ENCODE measurements around the gene FAM163B. TPM values are rescaled to one million over a fixed set of nuclear protein-coding genes. Genes with fewer than 3 reads are reported as not detected.

The FAM163B gene
- total and polyA plus RNA-seq, 10 donors = 0.11 to 1.0 (median 0.52) TPM; not detected in 7

GRCh38 chr9:133587051-133587450 is 22.1 kb downstream of the FAM163B start:
- TF ChIP-seq POLR2A (IDR thresholded peaks at IDR 0.05) (no peak), POLR2AphosphoS5 (IDR thresholded peaks at IDR 0.05) (no peak)
- TF ChIP-seq, protein P1, sequence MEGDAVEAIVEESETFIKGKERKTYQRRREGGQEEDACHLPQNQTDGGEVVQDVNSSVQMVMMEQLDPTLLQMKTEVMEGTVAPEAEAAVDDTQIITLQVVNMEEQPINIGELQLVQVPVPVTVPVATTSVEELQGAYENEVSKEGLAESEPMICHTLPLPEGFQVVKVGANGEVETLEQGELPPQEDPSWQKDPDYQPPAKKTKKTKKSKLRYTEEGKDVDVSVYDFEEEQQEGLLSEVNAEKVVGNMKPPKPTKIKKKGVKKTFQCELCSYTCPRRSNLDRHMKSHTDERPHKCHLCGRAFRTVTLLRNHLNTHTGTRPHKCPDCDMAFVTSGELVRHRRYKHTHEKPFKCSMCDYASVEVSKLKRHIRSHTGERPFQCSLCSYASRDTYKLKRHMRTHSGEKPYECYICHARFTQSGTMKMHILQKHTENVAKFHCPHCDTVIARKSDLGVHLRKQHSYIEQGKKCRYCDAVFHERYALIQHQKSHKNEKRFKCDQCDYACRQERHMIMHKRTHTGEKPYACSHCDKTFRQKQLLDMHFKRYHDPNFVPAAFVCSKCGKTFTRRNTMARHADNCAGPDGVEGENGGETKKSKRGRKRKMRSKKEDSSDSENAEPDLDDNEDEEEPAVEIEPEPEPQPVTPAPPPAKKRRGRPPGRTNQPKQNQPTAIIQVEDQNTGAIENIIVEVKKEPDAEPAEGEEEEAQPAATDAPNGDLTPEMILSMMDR (IDR thresholded peaks at IDR 0.05 in 8 of 11, conservative IDR thresholded peaks at IDR 0.05 in 3 of 11) = no peak
- WGBS, 5 donors = 78 to 85% (median 82%) methylated on average over 8 of the region's 8 CpGs
- intact Hi-C loops (cut with DNase I; ENCODE audit: low total_unique reads) = no loop called here

DNA sequence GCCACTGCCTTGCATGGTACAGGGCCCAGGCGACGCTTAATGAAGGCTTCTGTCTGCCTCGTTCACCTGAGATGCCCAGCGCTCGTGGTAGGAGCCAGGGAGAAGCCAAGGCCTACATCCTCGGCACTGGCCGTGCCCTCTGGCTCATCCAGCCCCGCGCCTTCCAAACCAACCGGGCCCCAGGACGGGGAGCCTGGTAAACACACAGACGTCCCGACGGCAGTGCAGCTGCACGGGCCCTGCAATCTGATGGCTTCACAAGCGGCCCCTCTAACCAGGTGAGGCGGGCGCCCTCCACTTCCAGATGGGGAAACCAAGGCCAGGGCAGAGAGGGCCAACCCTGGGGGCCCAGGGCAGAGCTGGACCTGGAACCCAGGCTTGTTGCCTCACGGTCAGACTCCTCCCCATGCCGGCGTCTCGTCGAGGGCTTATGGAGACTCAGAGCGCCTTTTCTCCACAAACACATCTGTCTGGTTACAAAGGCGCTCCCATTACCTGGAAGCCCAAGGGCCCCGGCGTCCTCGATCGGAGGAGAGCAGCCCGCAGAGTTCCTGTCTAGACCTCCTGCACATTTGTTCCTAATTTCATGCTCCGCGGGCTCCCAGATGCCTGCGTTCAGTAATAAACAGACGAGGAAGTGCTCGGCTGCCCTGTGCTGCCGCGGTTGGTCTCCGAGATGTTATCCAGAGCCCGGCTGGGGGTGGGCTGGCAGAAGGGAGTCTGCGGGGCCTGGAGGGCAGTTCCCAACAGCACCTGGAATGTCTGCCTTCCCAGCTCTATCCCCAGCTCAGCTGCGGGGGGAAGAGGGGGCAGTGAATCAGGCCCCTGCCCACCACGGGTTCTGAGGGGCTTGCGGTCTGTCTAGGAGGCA is 23.5 kb downstream of the FAM163B start:
- TF ChIP-seq POLR2A (IDR thresholded peaks at IDR 0.05) (no peak), POLR2AphosphoS5 (IDR thresholded peaks at IDR 0.05) (no peak)
- TF ChIP-seq, protein P1 (IDR thresholded peaks at IDR 0.05 in 8 of 11, conservative IDR thresholded peaks at IDR 0.05 in 3 of 11) = no peak
- peak overlapping the region in 1 of 8 donors; percentile 3 for H3K4me3 ChIP-seq
- H3K36me3 ChIP-seq = no peaks in the 10 kb centered on the region
- H3K27ac ChIP-seq = no peak overlapping the region
- H3K9me3 ChIP-seq = no peaks in the 10 kb centered on the region
- H3K27me3 ChIP-seq (replicated peaks in 1 of 7) = peaks cover 0 to 72% (median 24%) of the 10 kb centered on the region in 7 donors
- intact Hi-C loops (cut with DNase I; ENCODE audit: low total_unique reads) = no loop called here
- 20 to 41% (median 23%) methylated on average over 28 to 43 of the region's 43 CpGs for WGBS, 5 donors
- no peak for DNase-seq
- peaks cover 0 to 23% (median 16%) of the 10 kb centered on the region in 6 donors for H3K4me1 ChIP-seq

More at GRCh38 chr9:133587051-133587450, 22.1 kb downstream of the FAM163B start:
- Histone ChIP-seq H3K36me3 (no peaks in the 10 kb centered on the region), H3K4me3 (no peak overlapping the region), H3K9me3 (no peaks in the 10 kb centered on the region), H3K4me1 (peaks cover 0 to 23% (median 16%) of the 10 kb centered on the region in 6 donors), H3K27ac (no peak overlapping the region), H3K27me3 (replicated peaks in 1 of 7) (peaks cover 0 to 74% (median 24%) of the 10 kb centered on the region in 7 donors)
- DNase-seq = no peak

DNA sequence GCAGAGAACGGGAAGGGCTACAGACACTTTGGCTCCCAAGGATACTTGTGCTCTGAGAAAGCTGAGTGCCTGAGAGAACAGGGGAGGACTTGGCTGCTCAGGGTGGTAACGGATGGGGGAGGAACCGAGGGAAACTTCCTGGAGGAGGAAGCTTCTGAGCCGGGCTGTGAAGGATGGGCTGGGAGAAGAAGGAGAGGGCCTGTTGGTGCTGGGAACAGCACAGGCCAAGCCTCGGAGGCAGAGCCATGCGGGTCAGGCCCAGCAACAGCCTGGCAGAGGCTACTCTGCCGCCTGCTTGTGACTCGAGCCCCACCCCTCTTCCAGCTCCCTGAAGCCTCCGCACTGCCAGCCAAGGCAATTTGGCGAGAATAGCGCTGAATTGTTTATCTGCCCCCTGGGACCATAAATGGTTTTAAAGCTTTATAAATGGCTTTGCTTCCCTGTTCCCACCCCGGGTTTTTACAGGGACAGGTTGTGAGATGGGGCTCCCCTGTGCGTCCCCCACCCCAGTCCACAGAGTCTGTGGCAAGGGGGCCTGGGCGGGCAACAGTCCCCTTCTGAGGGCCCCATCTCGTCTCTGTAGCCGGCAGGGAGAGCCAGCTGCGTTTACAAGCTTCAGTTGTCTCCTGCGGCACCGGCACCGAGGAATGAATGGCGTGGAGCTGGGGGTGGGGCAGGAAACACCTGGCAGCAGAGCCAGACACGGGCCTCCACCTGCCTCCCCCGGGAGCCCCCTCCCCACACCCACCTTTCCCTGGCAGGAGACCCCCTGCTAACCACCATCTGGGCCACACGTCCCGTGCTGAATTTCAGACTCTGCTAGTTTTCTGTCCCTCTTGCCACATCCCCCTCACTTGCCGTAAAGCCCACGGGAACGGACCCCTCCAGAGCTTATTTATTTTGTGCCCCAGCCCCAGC is 24.4 kb downstream of the FAM163B start:
- no peak overlapping the region for H3K27ac ChIP-seq
- no peak for DNase-seq

More for the DNA sequence above, 24.4 kb downstream of the FAM163B start:
- H3K4me1 ChIP-seq = peaks cover 0 to 23% (median 16%) of the 10 kb centered on the region in 6 donors
- H3K27me3 ChIP-seq (replicated peaks in 1 of 7) = peaks cover 0 to 73% (median 24%) of the 10 kb centered on the region in 7 donors
- no peaks in the 10 kb centered on the region for H3K36me3 ChIP-seq
- 11 to 15% (median 14%) methylated on average over 22 to 28 of the region's 28 CpGs for WGBS, 5 donors
- no peaks in the 10 kb centered on the region for H3K9me3 ChIP-seq
- TF ChIP-seq, protein P1 (IDR thresholded peaks at IDR 0.05 in 8 of 11, conservative IDR thresholded peaks at IDR 0.05 in 3 of 11) = no peak
- TF ChIP-seq POLR2A (IDR thresholded peaks at IDR 0.05) = no peak
- TF ChIP-seq POLR2AphosphoS5 (IDR thresholded peaks at IDR 0.05) = no peak
- intact Hi-C loops (cut with DNase I; ENCODE audit: low total_unique reads) = no loop called here
- H3K4me3 ChIP-seq = no peak overlapping the region
